CD4-positive, CD25-positive, alpha-beta regulatory T cell (primary cell): ENCODE data around the gene TMEM178B. TPM values are rescaled to one million over a fixed set of nuclear protein-coding genes. Genes with fewer than 3 reads are reported as not detected.

ENCODE experiments used
- ATAC-seq, 2 donors: fragments of 150-1000 bp; cut with Tn5 transposase; one replicate each; pipeline ENCODE4 v1.10.0; 2021; ENCODE audit warnings: low read depth in 2 of 2, moderate number of reproducible peaks in 2 of 2, moderate library complexity in 1 of 2
- DNase-seq, 3 donors: peaks; one replicate each; pipeline versions ENCODE4 v3.0.0 to v3.0.0-alpha.2; 2012 to 2022; ENCODE audit warnings: mixed read lengths in 1 of 3
- H3K27ac ChIP-seq: one replicate; pipeline ENCODE4 v1.7.0; 2013; ENCODE audit warnings: mild to moderate bottlenecking, low read length; ENCODE audit not compliant: insufficient read depth, poor library complexity, severe bottlenecking
- H3K27me3 ChIP-seq: one replicate; pipeline ENCODE4 v1.7.0; 2013; ENCODE audit warnings: low read length; ENCODE audit not compliant: control insufficient read depth, insufficient read depth
- H3K36me3 ChIP-seq: one replicate; pipeline ENCODE4 v1.7.0; 2013; ENCODE audit warnings: mild to moderate bottlenecking, low read length, moderate library complexity; ENCODE audit not compliant: control insufficient read depth, insufficient read depth
- H3K4me1 ChIP-seq: 2 replicates; pipeline ENCODE4 v1.7.0; 2013; ENCODE audit warnings: mild to moderate bottlenecking, low read length; ENCODE audit not compliant: insufficient read depth, control insufficient read depth, poor library complexity, severe bottlenecking
- H3K4me3 ChIP-seq: one replicate; pipeline ENCODE4 v1.7.0; 2013; ENCODE audit warnings: low read depth, mild to moderate bottlenecking, low read length, moderate library complexity
- H3K9me3 ChIP-seq, 2 experiments: 1 replicate in 1 of 2; 2 replicates in 1 of 2; pipeline ENCODE4 v1.7.0; 2013; ENCODE audit warnings: low read length in 2 of 2, mild to moderate bottlenecking in 1 of 2, moderate library complexity in 1 of 2; ENCODE audit not compliant: control insufficient read depth in 2 of 2
- H3K27ac Mint-ChIP-seq, 3 donors: one replicate each; pipeline ENCODE4 v1.8.0; 2020 to 2022; ENCODE audit warnings: mild to moderate bottlenecking in 3 of 3, mixed read lengths in 3 of 3, moderate library complexity in 2 of 3
- H3K27me3 Mint-ChIP-seq: one replicate; pipeline ENCODE4 v1.8.0; 2022; ENCODE audit warnings: mild to moderate bottlenecking, mixed read lengths
- H3K36me3 Mint-ChIP-seq: one replicate; pipeline ENCODE4 v1.8.0; 2020; ENCODE audit warnings: mixed read lengths
- H3K4me1 Mint-ChIP-seq, 4 donors: one replicate each; pipeline ENCODE4 v1.8.0; 2020 to 2022; ENCODE audit warnings: mixed read lengths in 4 of 4, mild to moderate bottlenecking in 1 of 4
- H3K4me3 Mint-ChIP-seq, 4 donors: one replicate each; pipeline ENCODE4 v1.8.0; 2020 to 2022; ENCODE audit warnings: mild to moderate bottlenecking in 4 of 4, mixed read lengths in 4 of 4, moderate library complexity in 3 of 4
- H3K9me3 Mint-ChIP-seq, 7 donors: one replicate each; pipeline ENCODE4 v1.8.0; 2020 to 2022; ENCODE audit warnings: mixed read lengths in 7 of 7, mild to moderate bottlenecking in 3 of 7, moderate library complexity in 2 of 7
- polyA plus RNA-seq, 4 donors: library from polyadenylated mRNA; unstranded; fragments of 300-500 nt; fragmentation: Illumina TruSeq; gene quantifications; one replicate each; pipeline ENCODE4 v1.2.3, GENCODE V29; 2021
- total RNA-seq: library from RNA; stranded (reverse); gene quantifications from one replicate; pipeline ENCODE4 v1.2.3, GENCODE V29; 2022

Gene TMEM178B
- total and polyA plus RNA-seq, 5 donors from 2014 or later, result 0.10 TPM; not detected in 4

- no peaks in the 10 kb centered on the region for H3K36me3 Mint-ChIP-seq
- ATAC-seq (no peak), DNase-seq (no peak)
- no peaks in the 10 kb centered on the region for H3K9me3 Mint-ChIP-seq
- Histone ChIP-seq H3K27me3 (no peaks in the 10 kb centered on the region), H3K27ac (no peak overlapping the region), H3K4me3 (no peak overlapping the region), H3K36me3 (no peaks in the 10 kb centered on the region), H3K9me3 (no peaks in the 10 kb centered on the region), H3K4me1 (no peaks in the 10 kb centered on the region)
- H3K27ac Mint-ChIP-seq, result no peak overlapping the region
- no peak overlapping the region for H3K4me3 Mint-ChIP-seq
- no peaks in the 10 kb centered on the region for H3K27me3 Mint-ChIP-seq
- H3K4me1 Mint-ChIP-seq, result no peaks in the 10 kb centered on the region
These were observed 377.4 kb downstream of the TMEM178B start for GRCh38 chr7:141451232-141451631.

DNA sequence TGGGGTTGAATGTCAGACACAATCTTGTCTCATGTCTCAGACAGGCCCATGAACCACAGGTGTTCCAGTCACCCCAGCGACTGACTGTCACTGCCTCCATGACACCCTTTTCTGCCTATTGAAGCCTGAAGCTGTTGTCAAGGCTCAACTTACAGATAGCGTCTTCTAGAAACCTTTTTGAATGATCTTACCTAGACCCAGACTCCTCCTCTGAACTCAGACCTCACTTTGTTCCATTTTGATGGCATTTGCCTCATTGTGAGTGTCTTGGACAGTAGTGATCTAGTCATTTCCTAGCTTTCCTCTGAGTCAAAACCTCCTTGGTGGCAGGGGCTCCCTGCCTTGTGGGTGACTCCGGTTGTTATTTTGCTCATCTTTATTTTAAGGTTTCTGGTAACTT, 379.0 kb downstream of the TMEM178B start:
- Histone ChIP-seq H3K36me3 (no peaks in the 10 kb centered on the region), H3K4me1 (no peaks in the 10 kb centered on the region), H3K9me3 (no peaks in the 10 kb centered on the region), H3K27me3 (no peaks in the 10 kb centered on the region), H3K4me3 (no peak overlapping the region), H3K27ac (no peak overlapping the region)
- Mint-ChIP-seq H3K4me3 (no peak overlapping the region), H3K27me3 (no peaks in the 10 kb centered on the region), H3K36me3 (no peaks in the 10 kb centered on the region), H3K9me3 (no peaks in the 10 kb centered on the region), H3K4me1 (no peaks in the 10 kb centered on the region), H3K27ac (no peak overlapping the region)
- ATAC-seq, result no peak
- DNase-seq, result no peak

- Mint-ChIP-seq H3K27me3 (no peaks in the 10 kb centered on the region), H3K4me3 (no peak overlapping the region), H3K4me1 (no peaks in the 10 kb centered on the region), H3K36me3 (no peaks in the 10 kb centered on the region), H3K9me3 (no peaks in the 10 kb centered on the region), H3K27ac (no peak overlapping the region)
- ATAC-seq (no peak), DNase-seq (no peak)
- Histone ChIP-seq H3K4me3 (no peak overlapping the region), H3K27ac (no peak overlapping the region), H3K36me3 (no peaks in the 10 kb centered on the region), H3K9me3 (no peaks in the 10 kb centered on the region), H3K4me1 (no peaks in the 10 kb centered on the region), H3K27me3 (no peaks in the 10 kb centered on the region)
These were observed 380.5 kb downstream of the TMEM178B start for GRCh38 chr7:141454338-141454737.

DNA sequence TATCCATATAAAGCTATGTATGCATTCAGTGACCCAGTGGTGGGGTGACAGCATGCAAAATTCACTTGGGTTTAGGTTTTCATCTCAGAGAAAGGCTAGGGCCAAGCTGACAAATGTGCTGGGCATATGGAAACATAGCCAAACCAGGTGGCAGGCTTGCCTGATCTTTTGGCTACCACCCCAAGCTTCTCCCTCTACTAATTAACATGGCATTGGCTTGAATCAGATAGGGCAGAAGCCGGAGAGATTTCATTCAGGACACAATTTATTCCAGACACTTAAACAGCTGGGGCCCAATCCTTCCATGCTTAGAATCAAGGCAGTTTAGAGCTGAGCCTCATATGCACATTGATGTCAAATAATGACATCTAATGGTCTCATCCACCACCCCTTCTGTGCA, 381.9 kb downstream of the TMEM178B start:
- Histone ChIP-seq H3K4me1 (no peaks in the 10 kb centered on the region), H3K36me3 (no peaks in the 10 kb centered on the region), H3K9me3 (no peaks in the 10 kb centered on the region), H3K4me3 (no peak overlapping the region), H3K27ac (no peak overlapping the region), H3K27me3 (no peaks in the 10 kb centered on the region)
- H3K27me3 Mint-ChIP-seq, result no peaks in the 10 kb centered on the region
- H3K4me1 Mint-ChIP-seq, result no peaks in the 10 kb centered on the region
- no peaks in the 10 kb centered on the region for H3K9me3 Mint-ChIP-seq
- DNase-seq (no peak), ATAC-seq (no peak)
- H3K27ac Mint-ChIP-seq, result no peak overlapping the region
- no peak overlapping the region for H3K4me3 Mint-ChIP-seq
- H3K36me3 Mint-ChIP-seq, result no peaks in the 10 kb centered on the region

DNA sequence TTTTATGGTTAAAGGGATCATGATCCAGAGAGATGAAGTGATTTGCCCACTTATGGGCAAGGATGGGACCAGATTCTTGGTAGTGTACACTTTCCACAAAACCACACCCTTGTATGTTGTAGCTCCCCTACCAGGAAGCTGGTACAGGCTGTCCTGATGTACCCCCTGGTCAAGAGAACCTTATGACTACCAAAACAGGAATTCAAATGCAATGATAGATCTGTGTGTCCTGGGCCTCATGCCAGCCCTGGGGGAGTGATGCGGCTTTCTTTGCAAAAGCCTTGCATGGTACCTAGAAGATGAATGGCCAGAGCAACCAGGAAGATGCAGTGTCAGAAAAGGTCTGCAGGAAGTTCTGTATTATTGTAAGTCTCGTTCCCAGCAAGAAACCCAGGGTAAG, 382.4 kb downstream of the TMEM178B start:
- H3K4me1 Mint-ChIP-seq, result no peaks in the 10 kb centered on the region
- no peak overlapping the region for H3K27ac Mint-ChIP-seq
- H3K4me3 Mint-ChIP-seq, result no peak overlapping the region
- no peaks in the 10 kb centered on the region for H3K36me3 ChIP-seq
- no peaks in the 10 kb centered on the region for H3K36me3 Mint-ChIP-seq
- DNase-seq, result no peak
- H3K9me3 ChIP-seq, result no peaks in the 10 kb centered on the region
- no peaks in the 10 kb centered on the region for H3K27me3 Mint-ChIP-seq
- no peaks in the 10 kb centered on the region for H3K9me3 Mint-ChIP-seq
- H3K27ac ChIP-seq, result no peak overlapping the region
- H3K27me3 ChIP-seq, result no peaks in the 10 kb centered on the region
- ATAC-seq, result no peak
- H3K4me1 ChIP-seq, result no peaks in the 10 kb centered on the region
- H3K4me3 ChIP-seq, result no peak overlapping the region

DNA sequence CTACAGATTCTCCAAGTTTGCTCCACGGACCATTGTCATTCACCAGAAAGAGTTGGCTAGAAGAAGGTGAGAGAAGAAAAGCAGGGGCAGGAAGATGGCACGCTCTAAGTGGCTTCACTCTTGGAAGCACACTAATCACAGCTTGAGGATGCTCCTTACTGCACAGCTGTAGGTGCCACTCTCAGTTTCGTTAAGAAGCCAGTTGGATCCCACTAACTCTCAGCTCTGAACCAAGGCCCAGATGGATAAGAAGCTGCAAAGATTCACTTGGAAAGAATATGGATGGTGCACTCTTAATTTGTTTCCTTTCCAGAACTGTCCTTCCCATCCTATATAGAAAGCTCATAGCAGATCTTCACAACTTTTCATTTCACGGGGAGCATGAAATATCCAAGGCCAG, 382.8 kb downstream of the TMEM178B start:
- H3K4me3 ChIP-seq, result no peak overlapping the region
- no peak overlapping the region for H3K4me3 Mint-ChIP-seq
- H3K27ac ChIP-seq, result no peak overlapping the region
- no peak for ATAC-seq
- H3K27me3 Mint-ChIP-seq, result no peaks in the 10 kb centered on the region
- no peaks in the 10 kb centered on the region for H3K36me3 Mint-ChIP-seq
- H3K4me1 Mint-ChIP-seq, result no peaks in the 10 kb centered on the region
- no peaks in the 10 kb centered on the region for H3K27me3 ChIP-seq
- no peak overlapping the region for H3K27ac Mint-ChIP-seq
- H3K9me3 Mint-ChIP-seq, result no peaks in the 10 kb centered on the region
- no peaks in the 10 kb centered on the region for H3K4me1 ChIP-seq
- H3K9me3 ChIP-seq, result no peaks in the 10 kb centered on the region
- no peaks in the 10 kb centered on the region for H3K36me3 ChIP-seq
- DNase-seq, result no peak

DNA sequence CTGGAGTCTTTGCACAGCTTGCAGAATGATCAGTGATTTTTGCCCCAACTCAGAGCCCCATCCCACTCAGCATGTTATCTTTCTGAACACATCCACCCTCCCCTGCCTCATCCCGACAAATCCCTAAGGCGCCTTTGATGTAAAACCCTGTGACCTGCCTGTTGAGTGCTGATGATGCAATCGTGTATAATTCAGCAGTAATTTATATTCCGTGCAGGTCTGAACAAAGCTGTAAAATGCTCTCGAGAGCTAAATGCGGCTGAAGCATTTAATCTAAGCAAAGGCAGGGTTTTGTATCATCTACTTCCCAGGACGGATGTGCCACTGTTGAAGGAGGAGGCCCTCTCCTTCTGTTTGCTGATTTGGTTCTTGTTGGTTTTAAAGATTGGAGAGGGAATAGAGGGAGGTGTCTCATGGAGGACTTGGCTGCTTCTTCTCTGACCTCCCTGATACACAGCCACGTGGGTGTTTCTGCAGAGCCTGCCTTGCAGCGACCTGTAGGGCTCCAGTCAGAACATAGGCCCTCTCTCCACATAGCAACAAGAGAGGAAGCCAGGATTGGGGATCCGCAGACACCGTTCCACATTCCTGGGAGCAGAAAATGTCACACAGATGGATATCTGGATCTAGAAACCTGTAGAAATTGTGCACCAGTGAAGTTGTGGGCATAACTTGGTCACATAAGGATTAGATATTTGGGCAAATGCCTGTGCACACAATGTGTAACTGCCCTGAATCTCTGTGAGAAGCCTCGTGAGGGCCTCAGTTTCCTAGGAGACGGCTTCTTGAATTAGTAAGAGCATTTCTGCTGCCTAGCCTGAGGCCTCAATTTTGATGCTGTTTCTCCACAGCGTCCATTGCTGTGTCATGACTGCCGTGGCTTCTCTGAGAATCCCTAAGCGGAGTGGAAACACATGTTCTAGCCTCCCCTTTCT, 387.2 kb downstream of the TMEM178B start:
- Histone ChIP-seq H3K9me3 (no peaks in the 10 kb centered on the region), H3K36me3 (no peaks in the 10 kb centered on the region), H3K4me1 (no peaks in the 10 kb centered on the region), H3K27me3 (peaks cover 2% of the 10 kb centered on the region), H3K4me3 (no peak overlapping the region), H3K27ac (no peak overlapping the region)
- no peaks in the 10 kb centered on the region for H3K36me3 Mint-ChIP-seq
- H3K4me3 Mint-ChIP-seq, result no peak overlapping the region
- no peaks in the 10 kb centered on the region for H3K4me1 Mint-ChIP-seq
- DNase-seq (no peak), ATAC-seq (no peak)
- peaks cover 0 to 2% (median 0%) of the 10 kb centered on the region in 7 donors for H3K9me3 Mint-ChIP-seq
- H3K27ac Mint-ChIP-seq, result no peak overlapping the region
- no peaks in the 10 kb centered on the region for H3K27me3 Mint-ChIP-seq

DNA sequence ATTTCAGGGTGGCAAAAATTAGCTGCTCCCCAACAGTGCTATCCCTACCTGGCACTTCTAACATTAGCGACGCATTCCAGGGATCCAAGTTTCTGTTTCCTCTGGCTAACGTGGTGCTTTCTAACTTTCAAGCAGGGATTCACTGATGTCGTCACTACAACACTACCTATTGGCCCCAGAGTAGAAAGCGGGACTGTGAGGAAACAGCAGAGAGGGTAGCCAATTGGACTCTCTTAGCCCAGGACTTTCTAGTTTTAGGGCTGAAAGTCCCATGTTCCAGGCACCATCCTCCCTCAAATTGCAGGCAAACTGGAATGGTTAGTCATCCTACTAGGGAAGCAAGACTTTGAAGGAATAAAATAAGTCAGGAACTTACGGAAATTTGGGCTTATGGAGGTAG, 388.1 kb downstream of the TMEM178B start:
- H3K27ac ChIP-seq, result no peak overlapping the region
- no peak overlapping the region for H3K27ac Mint-ChIP-seq
- ATAC-seq (no peak), DNase-seq (no peak)
- peaks cover 2% of the 10 kb centered on the region for H3K27me3 ChIP-seq
- H3K4me3 Mint-ChIP-seq, result no peak overlapping the region
- no peak overlapping the region for H3K4me3 ChIP-seq
- peaks cover 0 to 2% (median 0%) of the 10 kb centered on the region in 7 donors for H3K9me3 Mint-ChIP-seq
- H3K4me1 Mint-ChIP-seq, result no peaks in the 10 kb centered on the region
- H3K27me3 Mint-ChIP-seq, result peaks cover 2% of the 10 kb centered on the region
- no peaks in the 10 kb centered on the region for H3K36me3 ChIP-seq
- no peaks in the 10 kb centered on the region for H3K4me1 ChIP-seq
- no peaks in the 10 kb centered on the region for H3K9me3 ChIP-seq
- H3K36me3 Mint-ChIP-seq, result no peaks in the 10 kb centered on the region
